IPS-20b (cell line): ENCODE results near the gene AQP12B.
"Not testable (repeated sequence)": the region's sequence is repeated elsewhere in the genome, so short reads cannot be mapped to it uniquely, and the experiment has no call there.

Experiments used
- H3K27ac ChIP-seq: one replicate; pipeline ENCODE4 v1.5.1; 2013; ENCODE audit warnings: low read length
- H3K27me3 ChIP-seq: 2 replicates; pipeline ENCODE4 v1.6.1; 2013; ENCODE audit warnings: mild to moderate bottlenecking, low read length, inconsistent platforms; ENCODE audit not compliant: insufficient read depth
- H3K36me3 ChIP-seq: 2 replicates; pipeline ENCODE4 v1.6.1; 2013; ENCODE audit warnings: low read depth, mild to moderate bottlenecking, inconsistent platforms, low read length, moderate library complexity; ENCODE audit not compliant: insufficient read depth
- H3K4me1 ChIP-seq: 2 replicates; pipeline ENCODE4 v1.6.1; 2013; ENCODE audit warnings: mild to moderate bottlenecking, control low read depth, inconsistent platforms, low read length, moderate library complexity; ENCODE audit not compliant: insufficient read depth
- H3K4me3 ChIP-seq: 2 replicates; pipeline ENCODE4 v1.5.1; 2013; ENCODE audit warnings: mild to moderate bottlenecking, low read length, inconsistent platforms
- H3K9ac ChIP-seq: 2 replicates; pipeline ENCODE4 v1.6.1; 2013; ENCODE audit warnings: low read depth, mild to moderate bottlenecking, inconsistent platforms, low read length, moderate library complexity
- H3K9me3 ChIP-seq: 2 replicates; pipeline ENCODE4 v1.6.1; 2013; ENCODE audit warnings: mild to moderate bottlenecking, low read depth, low read length, inconsistent platforms; ENCODE audit not compliant: insufficient read depth

The AQP12B gene

DNA sequence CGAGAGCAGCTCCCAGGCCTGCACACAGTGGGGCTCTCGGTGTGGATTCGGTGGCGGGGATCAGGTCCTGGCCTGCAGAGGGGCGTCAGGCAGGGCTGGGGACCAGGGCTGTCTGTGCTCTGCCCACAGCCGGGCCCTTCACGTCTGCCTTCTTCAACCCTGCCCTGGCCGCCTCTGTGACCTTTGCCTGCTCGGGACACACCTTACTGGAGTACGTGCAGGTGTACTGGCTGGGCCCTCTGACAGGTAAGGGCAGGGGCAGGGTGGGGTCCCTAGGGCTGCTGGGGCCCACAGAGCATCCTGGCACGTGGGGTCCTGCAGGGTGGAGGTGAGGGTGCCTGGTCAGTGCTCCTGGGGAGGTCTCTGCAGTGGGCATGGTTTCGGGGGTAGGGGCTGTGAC, 11.6 kb upstream of the AQP12B start:
- H3K27me3 ChIP-seq, H3K4me3 ChIP-seq, H3K9me3 ChIP-seq, H3K9ac ChIP-seq, H3K36me3 ChIP-seq, H3K4me1 ChIP-seq, H3K27ac ChIP-seq: not testable (repeated sequence)

DNA sequence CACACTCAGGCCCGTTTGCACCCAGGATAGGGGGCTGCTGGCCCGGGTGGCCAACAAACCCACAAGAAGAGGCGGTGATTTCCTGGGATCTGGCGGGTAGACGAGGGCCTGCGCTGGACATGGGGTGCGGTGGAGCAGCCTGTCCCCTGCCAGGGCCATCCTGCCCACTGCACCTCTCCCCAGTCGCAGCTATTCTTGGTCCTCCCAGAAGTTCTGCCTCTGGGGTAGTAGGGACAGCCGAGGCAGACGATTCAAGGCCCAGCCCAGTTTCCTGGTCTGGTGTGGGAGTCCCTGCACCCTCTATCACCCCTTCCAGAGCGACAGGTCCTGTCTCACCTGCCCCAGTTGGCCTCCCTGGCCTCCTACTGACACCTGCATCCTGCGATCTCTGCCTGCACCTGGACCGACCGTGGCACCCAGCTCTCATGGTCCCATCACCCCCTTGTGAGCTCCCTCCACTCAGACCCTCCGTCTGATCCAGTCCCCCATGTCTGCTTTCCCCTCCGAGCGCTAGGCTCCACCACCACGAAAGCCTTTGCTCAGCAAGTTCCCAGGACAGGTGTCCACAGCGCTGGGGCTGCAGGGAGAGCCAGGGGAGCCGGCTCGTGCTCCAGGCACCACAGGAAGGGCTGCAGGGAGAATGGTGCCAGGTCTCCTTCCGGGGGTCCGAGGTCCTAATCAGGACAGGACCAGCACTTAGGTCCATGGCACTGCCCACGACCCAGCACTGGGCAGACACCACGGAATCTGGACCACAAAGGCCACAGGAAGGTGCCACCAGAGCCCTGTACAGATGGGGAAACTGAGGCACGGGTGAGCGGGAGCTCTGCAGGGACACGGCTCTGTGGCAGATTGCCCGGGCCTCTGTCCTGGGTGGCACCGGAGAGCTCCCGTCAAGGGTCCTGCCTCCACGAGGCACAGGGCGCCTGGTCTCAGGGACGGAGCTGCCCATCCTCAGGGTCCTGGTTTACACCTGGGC, 10.2 kb upstream of the AQP12B start:
- H3K4me1 ChIP-seq, H3K9me3 ChIP-seq, H3K27ac ChIP-seq, H3K36me3 ChIP-seq, H3K4me3 ChIP-seq, H3K27me3 ChIP-seq, H3K9ac ChIP-seq: not testable (repeated sequence)

DNA sequence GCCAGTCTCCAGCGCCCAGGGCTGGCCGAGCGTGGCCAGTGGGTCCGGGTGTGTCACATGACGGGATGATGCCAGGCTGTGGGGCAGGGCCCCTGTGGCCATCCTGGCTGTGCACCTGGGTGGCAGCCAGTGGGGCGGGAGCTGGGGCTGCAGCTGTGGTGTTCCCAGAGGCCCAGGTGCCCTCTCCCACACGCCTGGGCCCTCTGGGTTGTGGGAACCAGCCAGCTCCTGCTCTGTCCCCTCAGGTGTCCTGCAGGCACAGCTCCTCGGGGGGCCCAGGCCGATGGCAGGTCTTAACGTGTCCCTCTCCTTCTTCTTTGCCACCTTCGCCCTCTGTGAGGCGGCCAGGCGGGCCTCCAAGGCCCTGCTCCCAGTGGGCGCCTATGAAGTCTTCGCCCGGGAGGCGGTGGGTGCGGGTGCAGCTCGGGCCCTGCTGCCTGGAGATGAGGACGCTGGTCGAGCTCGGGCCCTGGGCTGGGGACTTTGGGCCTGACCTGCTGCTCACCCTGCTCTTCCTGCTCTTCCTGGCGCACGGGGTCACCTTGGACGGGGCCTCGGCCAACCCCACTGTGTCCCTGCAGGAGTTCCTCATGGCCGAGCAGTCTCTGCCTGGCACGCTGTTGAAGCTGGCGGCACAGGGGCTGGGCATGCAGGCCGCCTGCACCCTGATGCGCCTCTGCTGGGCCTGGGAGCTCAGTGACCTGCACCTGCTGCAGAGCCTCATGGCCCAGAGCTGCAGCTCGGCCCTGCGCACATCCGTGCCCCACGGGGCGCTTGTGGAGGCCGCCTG, 9.1 kb upstream of the AQP12B start, which contains the start of gene AQP12A:
TSS of gene AQP12A (plus strand) at position 236 of the 790 bp plus-strand sequence. CDS start at position 284, 48 bp downstream.
- H3K36me3 ChIP-seq, H3K9me3 ChIP-seq, H3K27ac ChIP-seq, H3K4me3 ChIP-seq, H3K4me1 ChIP-seq, H3K9ac ChIP-seq, H3K27me3 ChIP-seq: not testable (repeated sequence)

DNA sequence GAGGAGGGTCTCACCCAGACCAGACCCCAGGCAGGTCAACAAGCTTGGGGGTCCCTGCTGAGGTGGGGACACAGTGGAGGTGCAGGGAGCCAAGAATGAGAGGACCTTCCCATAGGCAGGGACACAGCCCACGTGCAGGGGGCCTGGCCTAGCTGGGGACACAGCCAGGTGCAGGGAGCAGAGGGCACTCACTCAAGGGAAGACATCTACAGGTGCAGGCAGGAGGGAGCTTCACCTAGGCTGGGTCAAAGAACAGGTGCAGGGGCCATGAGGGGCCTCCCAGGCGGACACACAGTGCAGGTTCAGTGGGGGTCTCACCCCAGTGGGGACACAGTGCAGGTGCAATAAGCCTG, 8.4 kb upstream of the AQP12B start:
- H3K36me3 ChIP-seq, H3K9ac ChIP-seq, H3K27ac ChIP-seq, H3K4me3 ChIP-seq, H3K4me1 ChIP-seq, H3K9me3 ChIP-seq, H3K27me3 ChIP-seq: not testable (repeated sequence)

- not testable (repeated sequence) for H3K9me3 ChIP-seq, H3K4me3 ChIP-seq, H3K36me3 ChIP-seq, H3K27ac ChIP-seq, H3K9ac ChIP-seq, H3K4me1 ChIP-seq, H3K27me3 ChIP-seq
Measured at GRCh38 chr2:240690421-240691074, 7.9 kb upstream of the AQP12B start.

DNA sequence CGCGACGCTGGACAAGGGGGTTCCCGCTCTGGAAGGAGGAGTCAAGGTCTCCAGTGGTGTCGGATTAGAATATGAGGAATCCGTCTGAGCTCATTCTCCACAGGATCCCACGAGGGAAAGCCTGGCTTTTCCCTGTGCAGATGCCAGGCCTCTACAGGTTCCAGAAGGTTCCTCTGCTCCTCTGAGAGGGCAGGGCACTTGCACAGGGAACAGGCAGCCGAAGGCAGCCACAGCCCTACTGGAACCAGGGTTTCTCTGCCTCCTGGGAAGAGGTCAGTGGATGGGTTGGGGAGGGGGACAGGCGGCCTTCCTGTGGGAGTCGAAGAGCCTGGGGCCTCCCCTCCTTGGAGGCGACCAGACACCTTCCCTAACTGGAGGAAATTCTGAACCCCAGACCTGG, 7.3 kb upstream of the AQP12B start:
- H3K9me3 ChIP-seq = no peaks in the 10 kb centered on the region
- H3K4me1 ChIP-seq = no peaks in the 10 kb centered on the region
- no peak overlapping the region for H3K9ac ChIP-seq
- H3K27ac ChIP-seq = no peak overlapping the region
- H3K36me3 ChIP-seq = no peaks in the 10 kb centered on the region
- H3K27me3 ChIP-seq = no peaks in the 10 kb centered on the region
- H3K4me3 ChIP-seq = no peak overlapping the region

- no peaks in the 10 kb centered on the region for H3K4me1 ChIP-seq
- H3K9me3 ChIP-seq = no peaks in the 10 kb centered on the region
- no peak overlapping the region for H3K9ac ChIP-seq
- no peaks in the 10 kb centered on the region for H3K36me3 ChIP-seq
- no peak overlapping the region for H3K27ac ChIP-seq
- H3K4me3 ChIP-seq = no peak overlapping the region
- no peaks in the 10 kb centered on the region for H3K27me3 ChIP-seq
Measured at GRCh38 chr2:240688553-240688919, 5.9 kb upstream of the AQP12B start.

DNA sequence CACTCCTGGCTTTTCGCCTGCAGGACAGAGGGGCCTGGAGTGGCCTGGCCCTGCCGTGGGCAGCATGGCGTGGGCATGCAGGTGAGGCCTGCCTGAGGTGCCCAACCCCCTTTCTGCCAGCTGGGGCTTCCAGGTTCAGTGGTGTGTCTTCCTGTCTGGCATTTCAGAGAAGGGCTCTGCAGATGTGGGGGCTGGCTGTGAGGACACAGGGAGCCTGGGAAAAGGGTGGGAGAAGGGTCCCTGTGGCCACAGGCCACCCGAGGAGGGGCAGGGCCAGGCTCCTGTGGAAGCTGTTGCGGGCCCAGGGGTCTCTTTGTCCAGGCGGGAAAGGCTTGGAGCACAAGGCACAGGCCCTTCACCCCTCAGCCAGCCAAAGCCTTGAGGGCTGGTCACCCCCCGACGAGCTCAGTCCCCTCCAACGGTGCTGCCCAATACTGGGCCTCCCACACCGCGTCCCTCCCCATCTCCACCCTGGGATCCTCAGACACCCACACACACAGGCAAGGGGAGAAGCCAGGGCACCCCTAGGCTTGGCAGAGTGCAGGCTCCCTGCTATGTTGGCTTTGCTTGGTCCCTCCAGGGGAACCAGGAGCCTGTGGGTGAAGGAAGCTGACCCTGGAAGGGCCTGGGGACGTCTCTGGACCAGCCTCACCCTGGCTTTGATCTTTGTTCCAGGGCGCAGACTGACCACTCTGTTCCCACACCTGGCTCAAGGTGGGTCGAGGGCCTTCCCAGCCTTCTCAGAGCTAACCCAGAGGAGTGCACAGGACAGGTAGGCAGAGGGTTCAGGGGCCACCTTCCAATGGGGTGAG, 5.3 kb upstream of the AQP12B start:
- no peak overlapping the region for H3K4me3 ChIP-seq
- no peak overlapping the region for H3K9ac ChIP-seq
- no peak overlapping the region for H3K27ac ChIP-seq

GRCh38 chr2:240687045-240687740, 4.5 kb upstream of the AQP12B start:
- no peaks in the 10 kb centered on the region for H3K27me3 ChIP-seq
- H3K9me3 ChIP-seq = no peaks in the 10 kb centered on the region
- H3K4me1 ChIP-seq = no peaks in the 10 kb centered on the region
- H3K27ac ChIP-seq = no peak overlapping the region
- no peaks in the 10 kb centered on the region for H3K36me3 ChIP-seq
- no peak overlapping the region for H3K9ac ChIP-seq
- no peak overlapping the region for H3K4me3 ChIP-seq

More for the DNA sequence above, 5.3 kb upstream of the AQP12B start:
- no peaks in the 10 kb centered on the region for H3K36me3 ChIP-seq
- H3K27me3 ChIP-seq = no peaks in the 10 kb centered on the region
- H3K4me1 ChIP-seq = no peaks in the 10 kb centered on the region
- H3K9me3 ChIP-seq = no peaks in the 10 kb centered on the region

GRCh38 chr2:240686460-240686859, 3.8 kb upstream of the AQP12B start:
- H3K9ac ChIP-seq = no peak overlapping the region
- H3K9me3 ChIP-seq = no peaks in the 10 kb centered on the region
- no peak overlapping the region for H3K4me3 ChIP-seq
- no peaks in the 10 kb centered on the region for H3K4me1 ChIP-seq
- no peaks in the 10 kb centered on the region for H3K36me3 ChIP-seq
- no peaks in the 10 kb centered on the region for H3K27me3 ChIP-seq
- H3K27ac ChIP-seq = no peak overlapping the region
